Activated B cell treated with CpG ODN at 0.5 μM for 24 hours (primary cell): Measurements from ENCODE around the gene CPN2. TPM values are rescaled to one million over a fixed set of nuclear protein-coding genes. Genes with fewer than 3 reads are reported as not detected.

Source experiments
- ATAC-seq: fragments of 200-7000 bp; cut with Tn5 transposase; one replicate; pipeline ENCODE4 v1.10.0; 2021; ENCODE audit warnings: low read depth, mild to moderate bottlenecking, moderate library complexity
- CTCF ChIA-PET: fragments of 350-600 bp; sonication (Branson Sonifier 250); formaldehyde crosslinking; loops from one replicate; lab custom pipeline; 2021; ENCODE audit warnings: antibody characterized with exemption; lab: Charles Lee
- POLR2A ChIA-PET: fragments of 350-600 bp; sonication (Branson Sonifier 250); formaldehyde crosslinking; loops from one replicate; lab custom pipeline; 2021; ENCODE audit warnings: antibody characterized with exemption; lab: Charles Lee
- DNase-seq: peaks from one replicate; pipeline ENCODE4 v3.0.0; 2022
- H3K27ac Mint-ChIP-seq: one replicate; pipeline ENCODE4 v1.8.0; 2020; ENCODE audit warnings: mixed read lengths
- H3K27me3 Mint-ChIP-seq: one replicate; pipeline ENCODE4 v1.8.0; 2021; ENCODE audit warnings: mixed read lengths
- H3K36me3 Mint-ChIP-seq: one replicate; pipeline ENCODE4 v1.8.0; 2021; ENCODE audit warnings: low read depth, mixed read lengths
- H3K4me1 Mint-ChIP-seq: one replicate; pipeline ENCODE4 v1.8.0; 2021; ENCODE audit warnings: mixed read lengths
- H3K4me3 Mint-ChIP-seq: one replicate; pipeline ENCODE4 v1.8.0; 2020; ENCODE audit warnings: mild to moderate bottlenecking, mixed read lengths
- H3K9me3 Mint-ChIP-seq: one replicate; pipeline ENCODE4 v1.8.0; 2020; ENCODE audit warnings: mixed read lengths
- CTCF ChIP-seq: fragments of 200-600 bp; IDR thresholded peaks from one replicate; pipeline ENCODE4 v1.8.0; 2022; ENCODE audit warnings: antibody characterized with exemption, mild to moderate bottlenecking
- intact Hi-C: fragments of 100-400 bp; cut with micrococcal nuclease; formaldehyde crosslinking; loops from one replicate; pipeline ENCODE4 v1.15.1; 2024
- total RNA-seq: library from RNA; stranded (reverse); gene quantifications from 2 replicates; pipeline ENCODE4 v1.2.3, GENCODE V29; 2022

Gene CPN2
- total RNA-seq, 1 donor from 2014 or later, result not detected

GRCh38 chr3:194382892-194383223, 31.7 kb upstream of the CPN2 start:
- no peak for TF ChIP-seq CTCF
- DNase-seq (no peak), ATAC-seq (no peak)
- Mint-ChIP-seq H3K4me1 (no peaks in the 10 kb centered on the region), H3K9me3 (no peaks in the 10 kb centered on the region), H3K27ac (no peak overlapping the region), H3K36me3 (no peaks in the 10 kb centered on the region), H3K4me3 (no peak overlapping the region), H3K27me3 (peaks cover 27% of the 10 kb centered on the region)
- ChIA-PET POLR2A (no interaction called here), CTCF (no interaction called here)
- intact Hi-C loops, result no loop called here

- intact Hi-C loops, result no loop called here
- DNase-seq, result no peak
- CTCF ChIA-PET, result no interaction called here
- Mint-ChIP-seq H3K36me3 (no peaks in the 10 kb centered on the region), H3K4me1 (no peaks in the 10 kb centered on the region), H3K9me3 (no peaks in the 10 kb centered on the region), H3K27me3 (peaks cover 27% of the 10 kb centered on the region), H3K27ac (no peak overlapping the region), H3K4me3 (no peak overlapping the region)
- no peak for TF ChIP-seq CTCF
- POLR2A ChIA-PET, result no interaction called here
- ATAC-seq, result no peak
Observed at GRCh38 chr3:194382196-194382891, 31.2 kb upstream of the CPN2 start.

- no peak for DNase-seq
- H3K9me3 Mint-ChIP-seq, result no peaks in the 10 kb centered on the region
- H3K4me3 Mint-ChIP-seq, result no peak overlapping the region
- no peak overlapping the region for H3K27ac Mint-ChIP-seq
- ChIA-PET CTCF (no interaction called here), POLR2A (interaction anchor here (0.6 kb wide), 1 partner anchor 747 kb away, joined by 3 read pairs; no protein-coding TSS in a partner anchor)
- H3K27me3 Mint-ChIP-seq, result peaks cover 33% of the 10 kb centered on the region
- no peak for ATAC-seq
- H3K4me1 Mint-ChIP-seq, result no peaks in the 10 kb centered on the region
- intact Hi-C loops, result no loop called here
- no peak for TF ChIP-seq CTCF
- H3K36me3 Mint-ChIP-seq, result no peaks in the 10 kb centered on the region
Observed at GRCh38 chr3:194381460-194381875, 30.3 kb upstream of the CPN2 start.

GRCh38 chr3:194380326-194380725, 29.2 kb upstream of the CPN2 start:
- H3K27ac Mint-ChIP-seq, result no peak overlapping the region
- TF ChIP-seq CTCF, result no peak
- H3K27me3 Mint-ChIP-seq, result peaks cover 42% of the 10 kb centered on the region
- CTCF ChIA-PET, result no interaction called here
- H3K36me3 Mint-ChIP-seq, result no peaks in the 10 kb centered on the region
- no peaks in the 10 kb centered on the region for H3K4me1 Mint-ChIP-seq
- no peak overlapping the region for H3K4me3 Mint-ChIP-seq
- POLR2A ChIA-PET, result no interaction called here
- no peak for DNase-seq
- no peak for ATAC-seq
- H3K9me3 Mint-ChIP-seq, result no peaks in the 10 kb centered on the region
- intact Hi-C loops, result no loop called here

- H3K36me3 Mint-ChIP-seq, result no peaks in the 10 kb centered on the region
- ChIA-PET CTCF (no interaction called here), POLR2A (no interaction called here)
- intact Hi-C loops, result no loop called here
- no peaks in the 10 kb centered on the region for H3K4me1 Mint-ChIP-seq
- H3K27me3 Mint-ChIP-seq, result peaks cover 47% of the 10 kb centered on the region
- TF ChIP-seq CTCF, result no peak
- H3K4me3 Mint-ChIP-seq, result no peak overlapping the region
- no peak overlapping the region for H3K27ac Mint-ChIP-seq
- DNase-seq (no peak), ATAC-seq (no peak)
- no peaks in the 10 kb centered on the region for H3K9me3 Mint-ChIP-seq
Observed at GRCh38 chr3:194379651-194380050, 28.5 kb upstream of the CPN2 start.
